Measurements from ENCODE around the gene VIPR2.

The VIPR2 gene

GRCh38 chr7:159039716-159040115 lies 105.0 kb downstream of the VIPR2 start:
- DNase-seq (ENCODE audit: low spot score), result no peak

- no peak for DNase-seq (ENCODE audit: low spot score)
Measured at GRCh38 chr7:159038066-159038465, 106.6 kb downstream of the VIPR2 start.

GRCh38 chr7:159036916-159037605 lies 107.6 kb downstream of the VIPR2 start:
- DNase-seq (ENCODE audit: low spot score), result no peak

- no peak for DNase-seq (ENCODE audit: low spot score)
Measured at GRCh38 chr7:159035571-159036073, 109.0 kb downstream of the VIPR2 start.

GRCh38 chr7:159034988-159035387 lies 109.7 kb downstream of the VIPR2 start:
- no peak for DNase-seq (ENCODE audit: low spot score)

GRCh38 chr7:159034394-159034793 lies 110.3 kb downstream of the VIPR2 start:
- no peak for DNase-seq (ENCODE audit: low spot score)

- no peak for DNase-seq (ENCODE audit: low spot score)
Measured at GRCh38 chr7:159033956-159034355, 110.7 kb downstream of the VIPR2 start.

- DNase-seq (ENCODE audit: low spot score), result no peak
Measured at GRCh38 chr7:159033473-159033825, 111.2 kb downstream of the VIPR2 start.

GRCh38 chr7:159032753-159033472 lies 111.8 kb downstream of the VIPR2 start:
- DNase-seq (ENCODE audit: low spot score), result no peak

- DNase-seq (ENCODE audit: low spot score), result no peak
Measured at GRCh38 chr7:159032322-159032721, 112.3 kb downstream of the VIPR2 start.

- DNase-seq (ENCODE audit: low spot score), result no peak
Measured at GRCh38 chr7:159031750-159032149, 112.9 kb downstream of the VIPR2 start.

GRCh38 chr7:159031135-159031701 lies 113.4 kb downstream of the VIPR2 start:
- no peak for DNase-seq (ENCODE audit: low spot score)

- no peak for DNase-seq (ENCODE audit: low spot score)
Measured at GRCh38 chr7:159030490-159031134, 114.1 kb downstream of the VIPR2 start.

GRCh38 chr7:159028508-159029401 lies 115.9 kb downstream of the VIPR2 start:
- no peak for DNase-seq (ENCODE audit: low spot score)

GRCh38 chr7:159027789-159028507 lies 116.7 kb downstream of the VIPR2 start:
- no peak for DNase-seq (ENCODE audit: low spot score)

GRCh38 chr7:159027056-159027788 lies 117.4 kb downstream of the VIPR2 start:
- no peak for DNase-seq (ENCODE audit: low spot score)

- no peak for DNase-seq (ENCODE audit: low spot score)
Measured at GRCh38 chr7:159026271-159027055, 118.2 kb downstream of the VIPR2 start.

GRCh38 chr7:159025161-159025779 lies 119.4 kb downstream of the VIPR2 start:
- no peak for DNase-seq (ENCODE audit: low spot score)

Measured in activated CD4-positive, alpha-beta T cell treated with anti-CD3 and anti-CD28 coated beads, Interleukin-2, Interleukin-4, amounts not matched to agents 100 ng/mL and 50 ng/mL, durations not matched to agents 16 hours and 8 hours (primary cell).